Stimulated activated CD8-positive, alpha-beta memory T cell treated with anti-CD3 and anti-CD28 coated beads, Interleukin-7, amount 100 ng/mL, for 24 hours (primary cell): ENCODE data around the gene GSK3B.
"Not testable (repeated sequence)": the region's sequence is repeated elsewhere in the genome, so short reads cannot be mapped to it uniquely, and the experiment has no call there.

Experiments used
- DNase-seq: peaks from one replicate; pipeline ENCODE4 v3.0.0-alpha.2; 2020; ENCODE audit warnings: low read depth

The GSK3B gene

GRCh38 chr3:120004008-120004498 is 90.2 kb downstream of the GSK3B start:
- not testable (repeated sequence) for DNase-seq

GRCh38 chr3:119998166-119998565 is 96.1 kb downstream of the GSK3B start:
- DNase-seq = no peak

GRCh38 chr3:119990888-119991287 is 103.4 kb downstream of the GSK3B start:
- DNase-seq = no peak

GRCh38 chr3:119989981-119990655 is 104.1 kb downstream of the GSK3B start:
- no peak for DNase-seq

DNA sequence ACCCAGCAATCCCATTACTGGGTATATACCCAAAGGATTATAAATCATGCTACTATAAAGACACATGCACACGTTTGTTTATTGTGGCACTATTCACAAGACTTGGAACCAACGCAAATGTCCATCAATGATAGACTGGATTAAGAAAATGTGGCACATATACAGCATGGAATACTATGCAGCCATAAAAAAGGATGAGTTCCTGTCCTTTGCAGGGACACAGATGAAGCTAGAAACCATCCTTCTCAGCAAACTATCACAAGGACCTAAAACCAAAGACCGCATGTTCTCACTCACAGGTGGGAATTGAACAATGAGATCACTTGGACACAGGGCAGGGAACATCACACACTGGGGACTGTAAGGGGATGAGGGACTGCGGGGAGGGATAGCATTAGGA is 107.4 kb downstream of the GSK3B start:
- DNase-seq = not testable (repeated sequence)

DNA sequence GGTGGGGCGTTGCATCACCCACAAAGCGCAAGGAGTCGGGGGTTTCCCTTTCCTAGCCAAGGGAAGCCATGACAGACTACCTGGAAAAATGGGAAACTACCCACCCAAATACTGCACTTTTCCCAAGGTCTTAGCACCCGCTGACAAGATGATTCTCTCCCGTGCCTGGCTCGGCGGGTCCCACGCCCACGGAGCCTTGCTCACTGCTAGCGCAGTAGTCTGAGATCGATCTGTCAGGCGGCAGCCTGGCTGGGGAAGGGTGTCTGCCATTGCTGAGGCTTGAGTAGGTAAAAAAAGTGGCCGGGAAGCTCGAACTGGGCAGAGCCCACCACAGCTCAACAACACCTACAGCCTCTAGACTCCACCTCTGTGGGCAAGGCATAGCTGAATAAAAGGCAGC is 112.9 kb downstream of the GSK3B start:
- DNase-seq = no peak

DNA sequence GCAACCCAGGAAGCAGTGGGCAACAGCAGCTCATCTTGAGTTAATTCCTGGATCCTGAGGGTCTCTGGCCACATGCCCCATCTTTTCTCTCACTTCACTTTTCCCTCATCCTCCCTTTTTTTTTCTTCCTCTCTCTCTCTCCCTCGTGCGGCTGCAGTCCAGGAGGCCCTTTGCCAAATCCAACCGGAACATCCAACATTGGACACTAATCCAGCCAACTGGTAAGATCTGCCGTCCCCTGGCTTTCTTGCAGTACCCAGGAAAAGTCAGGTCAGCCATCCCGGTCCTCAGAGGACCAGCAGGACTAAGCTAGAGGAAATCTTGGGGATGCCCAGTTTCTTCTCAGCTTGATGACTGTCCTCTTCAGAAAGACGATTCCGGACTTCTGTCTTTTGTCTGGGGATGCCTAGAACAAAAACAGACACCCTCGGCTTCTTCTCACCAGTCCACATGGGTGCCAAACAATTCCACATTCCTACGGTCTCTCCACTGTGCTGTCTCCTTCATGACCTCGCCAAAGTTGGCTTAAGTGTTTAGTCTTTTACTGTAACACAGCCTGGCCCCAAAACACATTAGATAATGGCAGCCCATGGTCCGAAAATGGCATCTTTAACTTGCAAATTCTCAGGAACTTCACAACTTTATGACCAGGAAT is 115.6 kb downstream of the GSK3B start:
- no peak for DNase-seq

DNA sequence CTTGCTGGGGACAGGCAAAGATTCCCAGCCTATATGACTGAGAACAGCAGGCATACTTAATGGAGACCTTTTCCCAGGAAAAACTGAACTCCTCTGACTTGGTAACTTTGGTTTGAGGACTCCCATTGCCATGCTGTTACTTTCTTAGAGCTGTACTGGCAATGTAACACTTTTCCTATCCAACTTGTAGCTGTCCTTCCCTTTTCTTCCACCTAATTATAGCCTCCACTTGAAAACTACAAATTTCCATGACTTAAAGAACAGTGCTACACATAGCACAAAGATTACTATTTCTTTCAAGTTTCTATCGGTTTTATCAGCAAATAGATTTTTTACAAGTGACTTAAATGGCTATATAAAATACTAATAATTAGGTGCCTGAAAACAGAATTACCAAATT is 116.9 kb downstream of the GSK3B start:
- DNase-seq = no peak

DNA sequence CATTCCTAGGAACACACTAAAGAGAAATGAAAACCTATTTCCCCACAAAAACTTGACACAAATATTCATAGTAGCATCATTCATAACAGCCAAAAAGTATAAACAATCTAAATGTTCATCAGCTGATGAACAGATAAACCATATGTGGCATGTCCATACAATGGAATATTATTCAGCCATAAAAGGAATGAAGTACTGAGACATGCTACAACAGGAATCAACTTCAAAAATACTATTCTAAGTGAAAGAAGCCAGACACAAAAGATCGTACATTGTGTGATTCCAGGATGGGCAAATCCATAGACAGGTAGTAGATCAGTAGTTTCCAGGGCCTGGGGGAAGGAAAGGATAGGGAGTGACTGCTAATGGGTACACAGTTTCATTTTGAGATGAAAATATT is 118.0 kb downstream of the GSK3B start:
- no peak for DNase-seq

GRCh38 chr3:119974656-119975055 is 119.6 kb downstream of the GSK3B start:
- no peak for DNase-seq

DNA sequence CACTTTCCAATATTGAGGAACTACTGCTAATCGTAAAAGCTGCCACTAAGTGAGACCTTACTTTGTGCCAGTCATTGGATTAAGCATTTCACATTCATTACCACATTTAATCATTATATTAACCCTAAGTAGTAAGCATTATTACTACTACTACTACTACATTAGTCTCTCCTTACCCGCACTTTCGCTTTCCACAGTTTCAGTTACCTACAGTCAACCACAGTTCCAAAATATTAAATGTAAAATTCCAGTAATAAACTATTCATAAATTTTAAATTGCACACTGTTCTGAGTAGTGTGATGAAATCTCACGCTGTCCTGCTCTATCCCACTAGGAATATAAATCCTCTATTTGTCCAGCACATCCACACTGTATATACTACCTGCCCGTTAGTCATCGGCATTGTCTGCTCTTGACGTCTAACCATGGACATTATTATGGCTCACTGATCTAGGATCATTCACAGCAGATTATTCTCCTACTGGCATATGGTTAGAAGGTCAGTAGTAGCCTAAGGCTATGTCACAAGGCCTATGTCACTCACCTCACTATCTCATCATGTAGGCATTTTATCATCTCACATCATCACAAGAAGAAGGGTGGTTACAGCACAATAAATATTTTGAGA is 121.1 kb downstream of the GSK3B start:
- no peak for DNase-seq

DNA sequence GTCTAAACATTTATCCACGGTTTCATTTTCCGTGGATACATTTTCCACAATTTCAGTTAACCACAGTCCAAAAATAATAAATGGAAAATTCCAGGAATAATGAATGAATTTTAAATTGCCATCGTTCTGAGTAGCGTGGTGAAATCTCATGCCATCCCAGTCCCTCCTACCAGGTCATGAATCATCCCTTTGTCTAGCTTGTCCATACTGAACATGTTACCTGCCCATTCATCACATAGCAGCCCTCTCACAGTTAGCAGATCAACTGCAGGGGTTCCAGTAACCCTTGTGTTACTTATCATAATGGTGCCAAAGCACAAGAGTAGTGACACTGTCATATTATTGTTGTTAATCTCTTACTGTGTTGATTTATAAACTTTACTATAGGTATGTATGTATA is 124.5 kb downstream of the GSK3B start:
- no peak for DNase-seq

DNA sequence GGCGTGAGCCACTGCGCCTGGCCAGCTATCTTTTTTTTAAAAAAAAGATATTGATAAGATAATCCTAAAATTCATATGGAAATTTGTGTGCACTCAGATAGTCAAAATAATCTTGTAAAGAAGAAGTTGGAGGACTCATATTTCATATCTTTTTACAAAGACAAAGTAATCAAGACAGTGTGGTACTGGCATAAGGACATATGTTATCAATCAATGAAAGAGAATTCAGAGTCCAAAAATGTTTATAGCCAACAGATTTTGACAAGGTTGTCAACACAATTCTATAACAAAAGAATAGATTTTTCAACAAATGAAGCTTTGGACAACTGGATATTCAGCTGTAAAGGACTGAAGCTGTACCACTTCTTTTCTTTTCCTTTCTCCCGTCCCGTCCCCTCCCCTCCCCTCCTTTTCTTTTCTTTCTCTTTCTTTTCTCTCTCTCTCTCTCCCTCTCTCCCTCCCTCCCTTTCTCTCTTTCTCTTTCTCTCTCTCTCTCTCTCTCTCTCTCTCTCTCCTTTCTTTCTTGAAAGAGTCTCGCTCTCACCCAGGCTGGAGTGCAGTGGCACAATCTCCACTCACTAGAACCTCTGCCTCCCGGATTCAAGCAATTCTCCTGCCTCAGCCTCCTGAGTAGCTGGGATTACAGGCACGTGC is 126.8 kb downstream of the GSK3B start:
- no peak for DNase-seq

DNA sequence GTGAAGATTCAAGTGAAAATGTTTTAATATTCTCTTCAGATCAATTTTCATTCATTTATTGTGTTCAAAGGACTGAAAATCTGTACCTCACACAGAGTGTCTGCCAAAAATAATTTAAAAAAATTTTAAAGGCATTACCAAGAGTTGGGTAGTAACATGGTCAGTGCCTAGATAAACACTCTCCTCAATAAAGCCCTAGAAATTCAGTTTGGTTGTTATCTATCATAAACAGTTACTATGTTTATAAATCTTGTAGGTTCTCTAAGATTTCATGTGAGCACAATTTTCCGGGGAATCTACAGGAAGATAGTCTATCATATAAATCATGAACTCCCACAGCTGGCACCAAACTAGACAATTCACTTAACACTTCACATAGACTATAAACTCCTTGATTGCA is 128.6 kb downstream of the GSK3B start:
- no peak for DNase-seq

DNA sequence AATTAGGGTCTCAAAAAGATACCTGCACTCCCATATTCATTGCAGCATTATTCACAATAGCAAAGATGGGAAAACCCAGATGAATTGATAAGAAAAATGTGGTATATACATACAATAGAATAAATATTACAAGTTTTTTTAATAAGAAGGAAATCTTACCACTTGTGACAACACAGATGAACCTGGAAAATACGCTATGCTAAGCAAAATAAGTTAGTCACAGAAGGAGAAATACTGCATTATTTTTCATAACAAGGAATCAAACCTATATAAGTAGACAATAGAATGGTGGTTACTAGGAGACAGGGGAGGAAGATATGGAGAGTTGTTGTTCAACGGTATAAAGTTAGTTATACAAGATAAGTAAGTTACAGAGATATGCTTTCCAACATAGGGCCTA is 130.0 kb downstream of the GSK3B start:
- no peak for DNase-seq

DNA sequence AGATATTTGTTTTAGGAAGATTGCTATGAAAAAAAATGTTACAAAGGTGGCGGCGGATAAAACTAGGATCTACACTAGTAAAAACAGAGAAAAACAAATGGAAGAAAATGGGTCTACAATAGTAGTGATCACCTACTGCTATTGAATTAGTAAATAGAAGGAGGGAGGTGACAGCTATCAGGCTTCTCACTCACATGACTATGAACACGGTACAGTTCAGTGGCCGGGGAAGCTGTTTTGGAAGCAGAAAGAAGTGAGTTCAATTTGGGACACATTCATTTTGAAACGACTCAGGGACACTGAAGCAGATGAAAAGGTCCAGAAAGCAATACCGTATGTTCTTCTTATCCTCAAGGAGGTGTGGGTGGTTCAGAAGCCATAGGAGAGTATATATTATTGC is 138.3 kb downstream of the GSK3B start:
- no peak for DNase-seq

DNA sequence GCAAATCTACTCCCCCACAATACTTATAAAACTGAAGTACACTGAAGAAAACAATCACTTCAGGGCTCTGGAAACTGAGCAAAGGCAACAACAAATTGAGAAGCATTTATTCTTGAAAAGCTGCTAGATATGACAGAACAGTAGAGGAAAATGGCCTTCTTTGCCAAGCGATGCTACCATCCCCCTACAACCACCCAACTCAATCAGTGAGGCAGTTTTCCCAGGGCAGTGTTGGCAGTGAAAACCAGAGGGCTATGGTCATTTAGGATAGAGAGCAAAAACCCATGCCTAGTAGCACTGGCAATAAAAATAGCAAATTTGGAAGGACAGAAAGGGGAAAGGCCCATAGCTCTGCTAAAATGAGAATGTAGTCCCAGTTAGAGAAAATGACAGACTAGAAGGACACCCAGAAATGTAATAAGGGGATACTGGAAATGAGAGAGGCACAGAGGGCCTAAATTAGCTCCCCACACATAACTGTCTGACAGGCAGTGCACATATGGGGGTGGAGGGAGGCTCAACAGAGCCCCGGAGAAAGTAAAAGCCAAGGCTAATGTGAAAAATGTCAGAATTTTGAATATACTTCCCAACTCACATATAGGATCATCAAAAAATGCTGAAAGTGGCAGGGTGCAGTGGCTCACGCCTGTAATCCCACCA is 143.5 kb downstream of the GSK3B start:
- DNase-seq = no peak

GRCh38 chr3:119945291-119945690 is 149.0 kb downstream of the GSK3B start:
- no peak for DNase-seq

- DNase-seq = no peak
Observed at GRCh38 chr3:119944091-119944490, 150.2 kb downstream of the GSK3B start.

GRCh38 chr3:119939077-119939476 is 155.2 kb downstream of the GSK3B start:
- DNase-seq = no peak

DNA sequence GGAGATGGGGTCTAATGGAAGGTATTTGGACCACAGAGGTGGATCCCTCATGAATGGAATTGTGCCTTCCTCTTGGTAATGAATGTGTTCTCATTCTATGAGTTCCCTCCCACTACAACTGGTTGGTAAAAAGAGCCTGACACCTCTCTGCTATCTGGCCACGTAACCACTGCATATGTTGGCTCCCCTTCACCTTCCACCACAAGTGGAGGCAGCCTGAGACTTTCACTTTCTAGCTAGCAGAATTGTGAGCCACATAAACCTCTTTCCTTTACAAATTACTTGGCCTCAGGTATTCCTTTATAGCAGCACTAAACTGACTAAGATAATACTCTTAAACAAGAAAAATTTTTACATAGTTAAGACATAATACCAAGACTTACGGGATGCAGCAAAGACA is 157.0 kb downstream of the GSK3B start:
- DNase-seq = no peak

GRCh38 chr3:119934249-119934648 is 160.0 kb downstream of the GSK3B start:
- no peak for DNase-seq
